BLaER1 treated with 17β-estradiol and CSF1 and Interleukin-3, amounts not matched to agents 10 nM and 100 nM (cell line): ENCODE measurements around the gene CCDC14.
"Not testable (repeated sequence)": the region's sequence is repeated elsewhere in the genome, so short reads cannot be mapped to it uniquely, and the experiment has no call there.

ENCODE experiments used
- H3K27ac ChIP-seq, 11 experiments: shearing (Covaris generic); formaldehyde crosslinking; 2 replicates each; pipeline ENCODE4 v1.8.1; 2022
- H3K27me3 ChIP-seq, 11 experiments: shearing (Covaris generic); formaldehyde crosslinking; 2 replicates each; pipeline ENCODE4 v1.8.1; 2022
- H3K36me3 ChIP-seq, 11 experiments: shearing (Covaris generic); formaldehyde crosslinking; 2 replicates each; pipeline ENCODE4 v1.8.1; 2022
- H3K4me1 ChIP-seq, 10 experiments: shearing (Covaris generic); formaldehyde crosslinking; 2 replicates each; pipeline ENCODE4 v1.8.1; 2022
- H3K4me2 ChIP-seq, 11 experiments: shearing (Covaris generic); formaldehyde crosslinking; 2 replicates each; pipeline ENCODE4 v1.8.1; 2022
- H3K4me3 ChIP-seq, 10 experiments: shearing (Covaris generic); formaldehyde crosslinking; 2 replicates each; pipeline ENCODE4 v1.8.1; 2022
- H3K9ac ChIP-seq, 11 experiments: shearing (Covaris generic); formaldehyde crosslinking; 2 replicates each; pipeline ENCODE4 v1.8.1; 2022
- H3K9me3 ChIP-seq, 11 experiments: shearing (Covaris generic); formaldehyde crosslinking; replicated peaks in 1 of 11; 2 replicates each; pipeline ENCODE4 v1.8.1; 2022
- H4K20me1 ChIP-seq, 11 experiments: shearing (Covaris generic); formaldehyde crosslinking; 2 replicates each; pipeline ENCODE4 v1.8.1; 2022
- Cebpa-rat ChIP-seq, 11 experiments: shearing (Covaris generic); IDR thresholded peaks; 2 replicates each; pipeline ENCODE4 v1.8.1; 2022

Gene CCDC14

GRCh38 chr3:123914829-123915228 lies 46.2 kb downstream of the CCDC14 start:
- Histone ChIP-seq H3K4me2 (peak overlapping the region in 7 of 11 experiments; percentile 5 to 69 (median 52); a peak in 12 of 22 replicates), H3K36me3 (peaks cover 25 to 56% (median 39%) of the 10 kb centered on the region in 11 experiments), H3K4me3 (no peak overlapping the region), H3K4me1 (peaks cover 0 to 25% (median 15%) of the 10 kb centered on the region in 10 experiments; a peak in 13 of 20 replicates), H3K9me3 (peaks cover 11 to 21% (median 16%) of the 10 kb centered on the region in 11 experiments), H3K27me3 (no peaks in the 10 kb centered on the region), H3K27ac (peak overlapping the region in 1 of 11 experiments; percentile 2; a peak in 1 of 22 replicates), H4K20me1 (no peaks in the 10 kb centered on the region), H3K9ac (no peak overlapping the region)
- no peak for TF ChIP-seq Cebpa-rat (IDR thresholded peaks at IDR 0.05)

- Histone ChIP-seq H3K36me3 (peaks cover 2 to 12% (median 5%) of the 10 kb centered on the region in 11 experiments; a peak in 11 of 22 replicates), H3K9ac (no peak overlapping the region), H3K9me3 (no peaks in the 10 kb centered on the region), H3K4me3 (no peak overlapping the region), H4K20me1 (no peaks in the 10 kb centered on the region), H3K27me3 (no peaks in the 10 kb centered on the region), H3K27ac (no peak overlapping the region), H3K4me2 (peak overlapping the region in 2 of 11 experiments; percentile 5 to 10; a peak in 1 of 22 replicates), H3K4me1 (peaks cover 0 to 19% (median under 1%) of the 10 kb centered on the region in 10 experiments; a peak in 9 of 20 replicates)
- no peak for TF ChIP-seq Cebpa-rat (IDR thresholded peaks at IDR 0.05)
Observed at GRCh38 chr3:123909785-123910184, 51.2 kb downstream of the CCDC14 start.

- TF ChIP-seq Cebpa-rat (IDR thresholded peaks at IDR 0.05), result no peak
- Histone ChIP-seq H3K27me3 (no peaks in the 10 kb centered on the region), H3K9ac (no peak overlapping the region), H3K4me1 (peaks cover 0 to 18% (median 0%) of the 10 kb centered on the region in 10 experiments; a peak in 7 of 20 replicates), H3K4me2 (peak overlapping the region in 4 of 11 experiments; percentile 17 to 40 (median 28); a peak in 5 of 22 replicates), H3K9me3 (no peaks in the 10 kb centered on the region), H3K4me3 (no peak overlapping the region), H3K36me3 (peaks cover 0 to 4% (median 0%) of the 10 kb centered on the region in 11 experiments; a peak in 1 of 22 replicates), H3K27ac (no peak overlapping the region), H4K20me1 (no peaks in the 10 kb centered on the region)
Observed at GRCh38 chr3:123907720-123908119, 53.3 kb downstream of the CCDC14 start.

DNA sequence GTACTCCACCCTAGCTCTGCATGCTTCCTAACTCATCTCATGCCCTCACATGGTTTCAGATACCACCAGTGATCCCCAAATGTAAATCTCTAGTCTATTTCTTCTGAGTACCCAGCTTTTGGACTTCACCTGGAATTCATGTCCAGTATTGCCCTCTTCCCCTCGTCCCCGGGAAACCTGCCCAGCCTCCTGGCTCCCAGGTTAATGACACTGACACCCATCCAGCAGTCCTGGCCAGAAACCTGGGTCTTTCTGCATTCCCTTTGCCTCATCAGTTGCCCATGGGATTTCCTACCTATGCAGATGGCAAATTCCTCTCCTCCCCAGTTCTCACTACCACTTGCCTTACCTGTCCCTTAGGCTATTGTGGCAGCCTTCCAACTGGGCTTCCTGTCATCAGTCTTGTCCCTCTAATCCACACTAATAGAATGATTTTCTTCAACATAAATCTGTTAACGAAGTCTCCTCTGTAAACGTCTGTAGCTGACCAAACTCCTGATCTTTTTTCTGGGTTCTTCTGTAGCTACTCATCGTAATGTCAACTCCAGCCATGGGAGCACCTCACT lies 61.6 kb downstream of the CCDC14 start:
- H3K4me1 ChIP-seq, result peaks cover 8 to 28% (median 21%) of the 10 kb centered on the region in 10 experiments; a peak in 18 of 20 replicates
- H3K9me3 ChIP-seq, result peaks cover under 1 to 6% (median 2%) of the 10 kb centered on the region in 11 experiments
- no peak overlapping the region for H3K4me2 ChIP-seq
- no peak overlapping the region for H3K4me3 ChIP-seq
- no peaks in the 10 kb centered on the region for H3K27me3 ChIP-seq
- no peak overlapping the region for H3K9ac ChIP-seq
- H3K36me3 ChIP-seq, result no peaks in the 10 kb centered on the region
- no peaks in the 10 kb centered on the region for H4K20me1 ChIP-seq
- H3K27ac ChIP-seq, result no peak overlapping the region
- no peak for TF ChIP-seq Cebpa-rat (IDR thresholded peaks at IDR 0.05)

DNA sequence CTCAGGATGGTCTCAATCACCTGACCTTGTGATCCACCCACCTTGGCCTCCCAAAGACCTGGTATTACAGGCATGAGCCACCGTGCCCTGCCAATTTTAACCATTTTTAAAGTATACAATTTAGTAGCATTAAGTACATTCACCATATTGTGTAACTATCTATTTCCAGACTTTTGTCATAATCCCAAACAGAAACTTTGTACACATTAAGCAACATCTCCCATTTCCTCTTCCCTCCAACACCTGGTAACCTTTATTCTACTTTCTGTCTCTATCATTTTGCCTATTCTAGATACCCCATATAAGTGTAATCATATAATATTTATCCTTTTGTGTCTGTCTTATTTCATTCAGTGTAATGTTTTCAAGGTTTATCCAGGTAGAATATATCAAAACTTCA lies 68.0 kb downstream of the CCDC14 start:
- no peak for TF ChIP-seq Cebpa-rat (IDR thresholded peaks at IDR 0.05)
- Histone ChIP-seq H3K27ac (no peak overlapping the region), H3K9ac (no peak overlapping the region), H3K4me1 (peaks cover 8 to 28% (median 21%) of the 10 kb centered on the region in 10 experiments; a peak in 18 of 20 replicates), H3K27me3 (no peaks in the 10 kb centered on the region), H3K4me3 (no peak overlapping the region), H3K4me2 (no peak overlapping the region), H3K36me3 (peaks cover 0 to 9% (median 0%) of the 10 kb centered on the region in 11 experiments; a peak in 6 of 22 replicates), H4K20me1 (no peaks in the 10 kb centered on the region), H3K9me3 (peaks cover 54 to 68% (median 60%) of the 10 kb centered on the region in 11 experiments)

- peaks cover 8 to 27% (median 21%) of the 10 kb centered on the region in 10 experiments; a peak in 18 of 20 replicates for H3K4me1 ChIP-seq
- H3K4me2 ChIP-seq, result no peak overlapping the region
- no peak overlapping the region for H3K9ac ChIP-seq
- TF ChIP-seq Cebpa-rat (IDR thresholded peaks at IDR 0.05), result no peak
- no peak overlapping the region for H3K27ac ChIP-seq
- peak overlapping the region in 2 of 10 experiments; percentile 2 to 10; a peak in 2 of 20 replicates for H3K4me3 ChIP-seq
- H3K9me3 ChIP-seq, result peaks cover 54 to 68% (median 60%) of the 10 kb centered on the region in 11 experiments
- H3K27me3 ChIP-seq, result no peaks in the 10 kb centered on the region
- no peaks in the 10 kb centered on the region for H4K20me1 ChIP-seq
- H3K36me3 ChIP-seq, result peaks cover 0 to 9% (median 0%) of the 10 kb centered on the region in 11 experiments; a peak in 6 of 22 replicates
Observed at GRCh38 chr3:123892195-123892594, 68.8 kb downstream of the CCDC14 start.

DNA sequence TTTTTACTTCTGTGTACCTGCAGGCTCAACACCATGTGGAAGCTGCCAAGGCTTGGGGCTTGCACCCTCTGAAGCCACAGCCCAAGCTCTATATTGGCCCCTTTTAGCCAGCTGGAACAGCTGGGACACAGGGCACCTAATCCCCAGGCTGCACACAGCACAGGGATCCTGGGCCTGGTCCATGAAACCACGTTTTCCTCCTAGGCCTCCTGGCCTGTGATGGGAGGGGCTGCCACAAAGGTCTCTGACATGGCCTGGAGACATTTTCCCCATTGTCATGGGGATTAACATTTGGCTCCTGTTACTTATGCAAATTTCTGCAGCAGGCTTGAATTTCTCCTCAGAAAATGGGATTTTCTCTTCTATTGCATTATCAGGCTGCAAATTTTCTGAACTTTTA lies 70.0 kb downstream of the CCDC14 start:
- H3K9ac ChIP-seq, H3K27ac ChIP-seq, H4K20me1 ChIP-seq, H3K27me3 ChIP-seq, H3K36me3 ChIP-seq, H3K4me3 ChIP-seq, H3K4me2 ChIP-seq: not testable (repeated sequence)
- peaks cover 54 to 68% (median 60%) of the 10 kb centered on the region in 11 experiments for H3K9me3 ChIP-seq
- peaks cover 8 to 15% (median 14%) of the 10 kb centered on the region in 10 experiments; a peak in 18 of 20 replicates for H3K4me1 ChIP-seq

DNA sequence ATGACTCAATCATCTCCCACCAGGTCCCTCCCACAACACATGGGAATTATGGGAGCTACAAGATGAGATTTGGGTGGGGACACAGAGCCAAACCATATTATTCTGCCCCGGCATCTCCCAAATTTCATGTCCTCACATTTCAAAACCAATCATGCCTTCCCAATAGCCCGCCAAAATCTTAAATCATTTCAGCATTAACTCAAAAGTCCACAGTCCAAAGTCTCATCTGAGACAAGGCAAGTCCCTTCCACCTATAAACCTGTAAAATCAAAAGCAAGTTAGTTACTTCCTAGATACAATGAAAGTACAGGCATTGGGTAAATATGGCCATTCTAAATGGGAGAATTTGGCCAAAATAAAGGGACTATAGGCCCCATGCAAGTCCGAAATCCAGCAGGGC lies 70.9 kb downstream of the CCDC14 start:
- H4K20me1 ChIP-seq, H3K4me1 ChIP-seq, H3K4me3 ChIP-seq, H3K4me2 ChIP-seq, H3K27ac ChIP-seq, H3K9ac ChIP-seq, H3K36me3 ChIP-seq, H3K27me3 ChIP-seq: not testable (repeated sequence)
- H3K9me3 ChIP-seq, result peaks cover 54 to 68% (median 60%) of the 10 kb centered on the region in 11 experiments

DNA sequence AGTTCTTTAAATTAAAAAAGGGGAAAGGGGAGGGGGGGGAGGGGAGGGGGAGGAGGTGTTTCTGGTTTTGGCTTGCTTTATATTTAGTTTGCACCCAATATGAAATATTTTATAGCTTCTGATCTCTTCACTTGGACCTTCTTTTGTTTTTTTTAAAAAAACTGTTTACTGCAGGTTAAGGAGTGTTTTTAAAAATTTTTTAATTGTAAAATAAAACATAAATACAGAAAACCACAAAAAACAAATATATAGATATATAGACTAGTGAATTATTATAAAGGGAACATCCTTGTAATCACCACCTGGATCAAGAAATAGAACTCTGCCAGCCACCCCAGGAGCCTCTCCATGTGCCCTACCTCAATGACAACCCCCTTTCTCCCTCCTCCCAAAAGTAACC lies 76.0 kb downstream of the CCDC14 start:
- H3K27ac ChIP-seq, result no peak overlapping the region
- H3K4me1 ChIP-seq, result peaks cover 6 to 45% (median 34%) of the 10 kb centered on the region in 10 experiments; a peak in 17 of 20 replicates
- H3K4me2 ChIP-seq, result peak overlapping the region in 8 of 11 experiments; percentile 85 to 99 (median 93); a peak in 11 of 22 replicates
- no peak for TF ChIP-seq Cebpa-rat (IDR thresholded peaks at IDR 0.05)
- H3K4me3 ChIP-seq, result peak overlapping the region in 5 of 10 experiments; percentile 67 to 78 (median 71); a peak in 6 of 20 replicates
- no peak overlapping the region for H3K9ac ChIP-seq
- H3K9me3 ChIP-seq, result peaks cover 9 to 19% (median 15%) of the 10 kb centered on the region in 11 experiments
- H3K36me3 ChIP-seq, result peaks cover 0 to 8% (median 0%) of the 10 kb centered on the region in 11 experiments; a peak in 2 of 22 replicates
- H4K20me1 ChIP-seq, result peaks cover 0 to 6% (median 0%) of the 10 kb centered on the region in 11 experiments; a peak in 2 of 22 replicates
- H3K27me3 ChIP-seq, result peaks cover 0 to 13% (median 0%) of the 10 kb centered on the region in 11 experiments; a peak in 6 of 22 replicates
